PC-9 (cell line): ENCODE results near the gene KCNJ16. TPM values are rescaled to one million over a fixed set of nuclear protein-coding genes. Genes with fewer than 3 reads are reported as not detected.
A peak's percentile ranks its signal among the peaks of the same experiment; 100 is the strongest.

Source experiments
- BruUV-seq: library from RNA; stranded (reverse); fragments of 400-500 nt; replicated peaks from 2 replicates; lab custom pipeline; 2021; lab: Mats Ljungman, UMichigan
- CTCF ChIA-PET: fragments of 300-600 bp; sonication (Branson Sonifier 250); formaldehyde crosslinking; loops from one replicate; lab custom pipeline; 2022; ENCODE audit warnings: antibody characterized with exemption; lab: Charles Lee
- POLR2A ChIA-PET: fragments of 300-600 bp; sonication (Branson Sonifier 250); formaldehyde crosslinking; loops from one replicate; lab custom pipeline; 2022; ENCODE audit warnings: antibody characterized with exemption; ENCODE audit not compliant: unreplicated experiment; lab: Charles Lee
- DNase-seq, 2 experiments: peaks; one replicate each; pipeline versions ENCODE4 v3.0.0 to v3.0.0-alpha.2; 2015 to 2022; ENCODE audit warnings: mixed read lengths in 1 of 2
- H2AFZ ChIP-seq: fragments of 200-600 bp; sonication (generic); 2 replicates; pipeline ENCODE4 v1.8.1; 2017; ENCODE audit warnings: antibody characterized with exemption
- H3F3A ChIP-seq: fragments of 200-600 bp; sonication (generic); 2 replicates; pipeline ENCODE4 v1.8.1; 2017; ENCODE audit warnings: antibody characterized with exemption, mild to moderate bottlenecking, low read depth; ENCODE audit not compliant: insufficient read depth
- H3K27ac ChIP-seq: fragments of 200-600 bp; sonication (generic); 2 replicates; pipeline ENCODE4 v1.6.1; 2016; ENCODE audit warnings: mixed run types
- H3K27me3 ChIP-seq: fragments of 200-600 bp; sonication (generic); 2 replicates; pipeline ENCODE4 v1.6.1; 2016; ENCODE audit warnings: low read depth, mixed run types; ENCODE audit not compliant: insufficient read depth
- H3K36me3 ChIP-seq: fragments of 200-600 bp; sonication (generic); 2 replicates; pipeline ENCODE4 v1.6.1; 2016; ENCODE audit warnings: low read depth, mixed run types
- H3K4me1 ChIP-seq: fragments of 200-600 bp; sonication (generic); replicated peaks from 2 replicates; pipeline ENCODE4 v1.6.1; 2016; ENCODE audit warnings: mixed run types; ENCODE audit not compliant: insufficient read depth
- H3K4me2 ChIP-seq: fragments of 200-600 bp; sonication (generic); 2 replicates; pipeline ENCODE4 v1.6.1; 2017; ENCODE audit warnings: mixed run types
- H3K4me3 ChIP-seq: fragments of 200-600 bp; sonication (generic); 2 replicates; pipeline ENCODE4 v1.6.1; 2016; ENCODE audit warnings: mixed run types
- H3K79me2 ChIP-seq: fragments of 200-600 bp; sonication (generic); 2 replicates; pipeline ENCODE4 v1.6.1; 2017; ENCODE audit warnings: low read depth, mixed run types
- H3K9me2 ChIP-seq: fragments of 200-600 bp; sonication (generic); 2 replicates; pipeline ENCODE4 v1.8.1; 2017; ENCODE audit warnings: mild to moderate bottlenecking; ENCODE audit not compliant: insufficient read depth
- H3K9me3 ChIP-seq: fragments of 200-600 bp; sonication (generic); 2 replicates; pipeline ENCODE4 v1.8.1; 2016; ENCODE audit warnings: low read depth; ENCODE audit not compliant: insufficient read depth
- H4K20me1 ChIP-seq: fragments of 200-600 bp; sonication (generic); 2 replicates; pipeline ENCODE4 v1.8.1; 2017; ENCODE audit not compliant: insufficient read depth
- EZH2 ChIP-seq: fragments of 200-600 bp; sonication (generic); IDR thresholded peaks from 2 replicates; pipeline ENCODE4 v1.8.0; 2017; ENCODE audit warnings: antibody characterized with exemption, low read depth
- intact Hi-C: fragments of 100-400 bp; cut with micrococcal nuclease; formaldehyde crosslinking; loops from one replicate; pipeline ENCODE4 v1.10.0; 2022; ENCODE audit not compliant: unreplicated experiment
- total RNA-seq: library from RNA; stranded (reverse); gene quantifications from 2 replicates; pipeline ENCODE4 v1.2.3, GENCODE V29; 2021
- TF ChIP-seq, protein P1 (sequence below): fragments of 200-600 bp; sonication (generic); conservative IDR thresholded peaks from 2 replicates; pipeline ENCODE4 v1.6.1; 2017; ENCODE audit warnings: mixed run types, antibody characterized with exemption, mild to moderate bottlenecking, moderate library complexity

KCNJ16 gene
- total RNA-seq, 1 experiment from 2014 or later = not detected

DNA sequence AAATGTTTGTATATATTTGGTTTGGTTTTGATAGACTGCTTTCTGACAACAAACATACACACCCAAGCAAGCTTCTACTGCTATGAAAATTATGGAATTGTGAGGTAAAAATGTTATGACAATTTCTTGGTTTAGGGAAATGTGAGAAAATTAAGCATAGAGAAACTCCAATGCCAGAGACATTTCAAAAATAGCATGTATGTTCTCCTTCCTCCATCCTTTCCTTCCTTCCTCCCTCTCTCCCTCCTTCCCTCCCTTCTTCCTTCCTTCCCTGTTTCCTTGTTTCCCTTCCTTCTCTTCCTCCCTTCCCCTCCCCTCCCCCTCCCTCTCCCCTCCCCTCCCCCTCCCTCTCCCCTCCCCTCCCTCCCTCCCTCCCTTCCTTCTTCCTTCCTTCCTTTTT lies 109.2 kb downstream of the KCNJ16 start:
- Histone ChIP-seq H3K79me2 (no peaks in the 10 kb centered on the region), H3K9me2 (no peaks in the 10 kb centered on the region), H3K9me3 (no peaks in the 10 kb centered on the region), H2AFZ (no peak overlapping the region), H3K27ac (no peak overlapping the region), H3F3A (no peaks in the 10 kb centered on the region), H3K27me3 (no peaks in the 10 kb centered on the region), H3K4me1 (0 out of 2 replicates have a peak, but pooled peaks cover 10% of the 10 kb centered on the region), H3K4me2 (no peak overlapping the region), H3K36me3 (no peaks in the 10 kb centered on the region), H3K4me3 (no peak overlapping the region), H4K20me1 (no peaks in the 10 kb centered on the region)
- TF ChIP-seq, protein P1, sequence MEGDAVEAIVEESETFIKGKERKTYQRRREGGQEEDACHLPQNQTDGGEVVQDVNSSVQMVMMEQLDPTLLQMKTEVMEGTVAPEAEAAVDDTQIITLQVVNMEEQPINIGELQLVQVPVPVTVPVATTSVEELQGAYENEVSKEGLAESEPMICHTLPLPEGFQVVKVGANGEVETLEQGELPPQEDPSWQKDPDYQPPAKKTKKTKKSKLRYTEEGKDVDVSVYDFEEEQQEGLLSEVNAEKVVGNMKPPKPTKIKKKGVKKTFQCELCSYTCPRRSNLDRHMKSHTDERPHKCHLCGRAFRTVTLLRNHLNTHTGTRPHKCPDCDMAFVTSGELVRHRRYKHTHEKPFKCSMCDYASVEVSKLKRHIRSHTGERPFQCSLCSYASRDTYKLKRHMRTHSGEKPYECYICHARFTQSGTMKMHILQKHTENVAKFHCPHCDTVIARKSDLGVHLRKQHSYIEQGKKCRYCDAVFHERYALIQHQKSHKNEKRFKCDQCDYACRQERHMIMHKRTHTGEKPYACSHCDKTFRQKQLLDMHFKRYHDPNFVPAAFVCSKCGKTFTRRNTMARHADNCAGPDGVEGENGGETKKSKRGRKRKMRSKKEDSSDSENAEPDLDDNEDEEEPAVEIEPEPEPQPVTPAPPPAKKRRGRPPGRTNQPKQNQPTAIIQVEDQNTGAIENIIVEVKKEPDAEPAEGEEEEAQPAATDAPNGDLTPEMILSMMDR = no peak
- TF ChIP-seq EZH2 = no peak
- CTCF ChIA-PET = no interaction called here
- intact Hi-C loops = no loop called here
- no peak for DNase-seq
- no TSS peak for BruUV-seq
- POLR2A ChIA-PET = no interaction called here

DNA sequence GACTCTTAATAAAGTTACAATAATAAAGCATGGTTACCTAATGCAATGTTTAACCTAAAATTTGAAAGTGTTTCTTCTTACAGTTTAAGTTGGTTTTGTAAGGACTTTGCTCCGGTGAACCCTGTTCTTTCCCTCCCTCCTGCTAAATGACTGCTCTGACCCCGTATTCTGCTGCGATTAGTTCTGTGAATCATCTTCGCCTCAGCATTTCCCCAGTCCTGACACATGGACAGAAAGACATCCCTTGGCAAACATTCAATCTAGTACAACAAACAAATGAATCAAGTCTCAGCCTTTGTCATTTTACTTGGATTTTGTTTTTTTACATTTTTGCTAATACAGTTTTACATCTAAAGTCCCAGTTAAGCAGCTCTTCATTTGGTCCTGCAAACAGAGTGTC lies 109.7 kb downstream of the KCNJ16 start:
- H3K4me1 ChIP-seq = 0 out of 2 replicates have a peak, but pooled peaks cover 10% of the 10 kb centered on the region
- no peak overlapping the region for H3K27ac ChIP-seq
- no peaks in the 10 kb centered on the region for H3K27me3 ChIP-seq
- no peak for TF ChIP-seq EZH2
- TF ChIP-seq, protein P1 = no peak
- CTCF ChIA-PET = no interaction called here
- intact Hi-C loops = no loop called here
- 0 out of 2 replicates have a peak overlapping the region, but pooled peaks have one; percentile 52 for H2AFZ ChIP-seq
- no peak overlapping the region for H3K4me2 ChIP-seq
- no peaks in the 10 kb centered on the region for H4K20me1 ChIP-seq
- H3F3A ChIP-seq = no peaks in the 10 kb centered on the region
- POLR2A ChIA-PET = no interaction called here
- H3K36me3 ChIP-seq = no peaks in the 10 kb centered on the region
- H3K4me3 ChIP-seq = no peak overlapping the region
- BruUV-seq = no TSS peak
- no peaks in the 10 kb centered on the region for H3K9me3 ChIP-seq
- peak in 1 of 2 experiments; percentile 36 for DNase-seq
- H3K9me2 ChIP-seq = no peaks in the 10 kb centered on the region
- H3K79me2 ChIP-seq = no peaks in the 10 kb centered on the region

Other genes with a start within 250 kb of the KCNJ16 start
- gene KCNJ2, start 94.3 kb downstream of the KCNJ16 start, total RNA-seq = not detected in 2 replicates